ENCODE measurements around the gene CNGA2. TPM values are rescaled to one million over a fixed set of nuclear protein-coding genes. Genes with fewer than 3 reads are reported as not detected.

The CNGA2 gene
- total RNA-seq: not detected in 2 replicates
- not detected in 2 replicates for polyA plus RNA-seq

DNA sequence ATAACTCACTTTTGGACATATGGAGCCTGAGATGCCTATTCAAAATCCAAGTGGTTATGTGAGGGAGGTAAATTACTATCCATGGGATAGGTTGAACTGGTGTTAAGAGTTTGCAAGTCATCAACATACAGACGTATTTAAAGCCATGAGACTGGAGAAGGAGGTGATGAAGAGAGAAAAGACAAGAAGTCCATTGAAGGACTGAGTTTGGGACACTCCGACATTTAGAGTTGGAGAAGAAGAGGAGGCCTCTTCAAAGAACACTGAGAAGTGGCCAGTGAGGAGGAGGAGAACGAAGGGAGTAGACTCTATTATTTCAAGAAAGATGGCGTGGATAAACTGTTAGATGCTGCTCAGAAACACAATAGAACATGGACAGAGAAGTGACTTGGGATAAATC lies at the start of gene CNGA2:
TSS of gene CNGA2 (plus strand) at position 301 of the 400 bp plus-strand sequence. CDS start 3,738 bp downstream, outside the sequence.
- H3K4me3 ChIP-seq: no peak within 1 kb of the TSS

DNA sequence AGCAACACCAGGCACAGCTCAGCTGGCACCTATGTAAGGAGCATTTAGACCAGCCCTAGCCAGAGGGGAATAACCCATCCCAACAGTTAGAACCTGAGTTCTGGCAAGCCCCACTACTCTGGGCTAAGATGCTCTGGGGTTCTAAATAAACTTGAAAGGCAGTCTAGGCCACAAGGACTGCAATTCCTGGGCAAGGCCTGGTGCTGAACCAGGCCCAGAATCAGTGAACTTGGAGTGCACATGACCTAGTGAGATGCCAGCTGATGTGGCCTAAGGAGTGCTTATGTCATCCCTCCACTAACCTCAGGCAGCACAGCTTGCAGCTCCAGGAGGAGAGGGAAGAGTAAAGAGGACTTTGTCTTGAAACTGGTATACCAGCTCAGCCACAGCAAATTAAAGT lies 46.9 kb upstream of the CNGA2 start:
- H3K27ac ChIP-seq: no peak overlapping the region

More for the DNA sequence above, at the start of gene CNGA2:
- DNase-seq (ENCODE audit: low spot score): no peak
- H3K79me2 ChIP-seq: no peaks in the 10 kb centered on the region
- H3K27me3 ChIP-seq: no peaks in the 10 kb centered on the region
- no peaks in the 10 kb centered on the region for H3K9me2 ChIP-seq (replicated peaks; ENCODE audit: insufficient read depth)
- no peak within 1 kb of the TSS for H3K27ac ChIP-seq
- no peaks in the 10 kb centered on the region for H3K36me3 ChIP-seq (replicated peaks; ENCODE audit: insufficient read depth, low read depth)
- H2AFZ ChIP-seq: no peak within 1 kb of the TSS
- TF ChIP-seq, protein P1, sequence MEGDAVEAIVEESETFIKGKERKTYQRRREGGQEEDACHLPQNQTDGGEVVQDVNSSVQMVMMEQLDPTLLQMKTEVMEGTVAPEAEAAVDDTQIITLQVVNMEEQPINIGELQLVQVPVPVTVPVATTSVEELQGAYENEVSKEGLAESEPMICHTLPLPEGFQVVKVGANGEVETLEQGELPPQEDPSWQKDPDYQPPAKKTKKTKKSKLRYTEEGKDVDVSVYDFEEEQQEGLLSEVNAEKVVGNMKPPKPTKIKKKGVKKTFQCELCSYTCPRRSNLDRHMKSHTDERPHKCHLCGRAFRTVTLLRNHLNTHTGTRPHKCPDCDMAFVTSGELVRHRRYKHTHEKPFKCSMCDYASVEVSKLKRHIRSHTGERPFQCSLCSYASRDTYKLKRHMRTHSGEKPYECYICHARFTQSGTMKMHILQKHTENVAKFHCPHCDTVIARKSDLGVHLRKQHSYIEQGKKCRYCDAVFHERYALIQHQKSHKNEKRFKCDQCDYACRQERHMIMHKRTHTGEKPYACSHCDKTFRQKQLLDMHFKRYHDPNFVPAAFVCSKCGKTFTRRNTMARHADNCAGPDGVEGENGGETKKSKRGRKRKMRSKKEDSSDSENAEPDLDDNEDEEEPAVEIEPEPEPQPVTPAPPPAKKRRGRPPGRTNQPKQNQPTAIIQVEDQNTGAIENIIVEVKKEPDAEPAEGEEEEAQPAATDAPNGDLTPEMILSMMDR (IDR thresholded peaks at IDR 0.05; ENCODE audit: poor library complexity): no peak
- TF ChIP-seq EZH2 (IDR thresholded peaks at IDR 0.05; ENCODE audit: borderline replicate concordance) (no peak), EZH2phosphoT487 (IDR thresholded peaks at IDR 0.05; ENCODE audit: low read depth, severe bottlenecking, unreplicated experiment) (no peak)
- no peaks in the 10 kb centered on the region for H4K20me1 ChIP-seq (ENCODE audit: insufficient read depth, poor library complexity, severe bottlenecking)
- H3K4me1 ChIP-seq (ENCODE audit: insufficient read depth): no peaks in the 10 kb centered on the region
- H3K9me3 ChIP-seq (ENCODE audit: low read depth): no peaks in the 10 kb centered on the region
- no peak within 1 kb of the TSS for H3K4me2 ChIP-seq
- 70% methylated on average over 4 of the region's 4 CpGs for WGBS (ENCODE audit: low lambda C conversion rate, missing lambda C conversion rate)

DNA sequence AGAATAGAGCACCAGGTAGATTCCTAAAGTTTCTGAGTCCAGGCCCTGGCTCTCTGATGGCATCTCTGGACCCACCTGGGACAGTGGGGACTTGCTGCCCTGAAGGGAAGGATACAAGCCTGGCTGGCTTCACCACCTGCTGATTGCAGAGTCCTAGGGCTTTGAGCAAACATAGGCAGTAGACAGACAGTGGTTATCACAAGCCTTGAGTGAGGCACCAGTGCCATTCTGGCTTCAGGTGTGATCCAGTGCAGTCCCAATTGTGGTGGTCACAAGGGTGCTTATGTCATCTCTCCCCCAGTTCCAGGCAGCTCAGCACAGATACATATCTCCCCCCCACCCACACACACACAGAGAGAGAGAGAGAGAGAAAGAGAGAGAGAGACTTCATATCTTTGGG lies 45.9 kb upstream of the CNGA2 start:
- Histone ChIP-seq H3K79me2 (no peaks in the 10 kb centered on the region), H3K36me3 (replicated peaks; ENCODE audit: insufficient read depth, low read depth) (no peaks in the 10 kb centered on the region), H3K27ac (no peak overlapping the region), H4K20me1 (ENCODE audit: insufficient read depth, poor library complexity, severe bottlenecking) (no peaks in the 10 kb centered on the region), H2AFZ (no peak overlapping the region), H3K4me1 (ENCODE audit: insufficient read depth) (no peaks in the 10 kb centered on the region), H3K4me2 (no peak overlapping the region), H3K27me3 (no peaks in the 10 kb centered on the region), H3K9me2 (replicated peaks; ENCODE audit: insufficient read depth) (no peaks in the 10 kb centered on the region), H3K9me3 (ENCODE audit: low read depth) (no peaks in the 10 kb centered on the region), H3K4me3 (no peak overlapping the region)
- TF ChIP-seq, protein P1 (IDR thresholded peaks at IDR 0.05; ENCODE audit: poor library complexity): no peak
- TF ChIP-seq EZH2phosphoT487 (IDR thresholded peaks at IDR 0.05; ENCODE audit: low read depth, severe bottlenecking, unreplicated experiment): no peak
- no peak for TF ChIP-seq EZH2 (IDR thresholded peaks at IDR 0.05; ENCODE audit: borderline replicate concordance)
- DNase-seq (ENCODE audit: low spot score): no peak

More for the DNA sequence above, 46.9 kb upstream of the CNGA2 start:
- H4K20me1 ChIP-seq (ENCODE audit: insufficient read depth, poor library complexity, severe bottlenecking): no peaks in the 10 kb centered on the region
- H3K4me1 ChIP-seq (ENCODE audit: insufficient read depth): no peaks in the 10 kb centered on the region
- no peaks in the 10 kb centered on the region for H3K9me3 ChIP-seq (ENCODE audit: low read depth)
- no peak overlapping the region for H3K4me2 ChIP-seq
- H3K27me3 ChIP-seq: no peaks in the 10 kb centered on the region
- no peaks in the 10 kb centered on the region for H3K79me2 ChIP-seq
- H3K36me3 ChIP-seq (replicated peaks; ENCODE audit: insufficient read depth, low read depth): no peaks in the 10 kb centered on the region
- H2AFZ ChIP-seq: no peak overlapping the region
- DNase-seq (ENCODE audit: low spot score): no peak
- H3K4me3 ChIP-seq: no peak overlapping the region
- TF ChIP-seq, protein P1 (IDR thresholded peaks at IDR 0.05; ENCODE audit: poor library complexity): no peak
- TF ChIP-seq EZH2phosphoT487 (IDR thresholded peaks at IDR 0.05; ENCODE audit: low read depth, severe bottlenecking, unreplicated experiment) (no peak), EZH2 (IDR thresholded peaks at IDR 0.05; ENCODE audit: borderline replicate concordance) (no peak)
- H3K9me2 ChIP-seq (replicated peaks; ENCODE audit: insufficient read depth): no peaks in the 10 kb centered on the region

DNA sequence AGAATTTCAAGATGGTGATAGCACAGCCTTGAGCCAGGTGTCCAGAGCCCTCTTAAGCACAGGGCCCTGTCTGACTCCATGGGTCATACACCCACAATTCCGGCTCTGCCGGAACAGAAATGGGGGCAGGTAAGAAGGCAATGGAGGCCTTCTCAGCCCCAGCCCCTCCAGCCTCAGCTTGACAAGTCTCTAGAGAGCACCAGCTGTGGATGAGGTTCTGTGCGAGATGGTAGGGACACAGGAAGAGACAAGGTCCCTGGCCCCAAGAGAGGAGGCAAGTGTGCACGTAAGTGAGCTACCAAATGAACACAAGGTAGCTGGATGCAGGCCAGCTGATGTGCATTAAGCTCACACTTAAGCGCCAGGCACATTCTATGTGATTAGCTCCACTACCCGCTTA lies 41.7 kb upstream of the CNGA2 start:
- Histone ChIP-seq H3K27me3 (no peaks in the 10 kb centered on the region), H4K20me1 (ENCODE audit: insufficient read depth, poor library complexity, severe bottlenecking) (no peaks in the 10 kb centered on the region), H3K4me2 (no peak overlapping the region), H3K27ac (no peak overlapping the region), H3K79me2 (no peaks in the 10 kb centered on the region), H3K9me2 (replicated peaks; ENCODE audit: insufficient read depth) (no peaks in the 10 kb centered on the region), H3K4me3 (no peak overlapping the region), H3K36me3 (replicated peaks; ENCODE audit: insufficient read depth, low read depth) (no peaks in the 10 kb centered on the region), H2AFZ (no peak overlapping the region), H3K9me3 (ENCODE audit: low read depth) (no peaks in the 10 kb centered on the region), H3K4me1 (ENCODE audit: insufficient read depth) (no peaks in the 10 kb centered on the region)
- TF ChIP-seq EZH2phosphoT487 (IDR thresholded peaks at IDR 0.05; ENCODE audit: low read depth, severe bottlenecking, unreplicated experiment): no peak
- no peak for TF ChIP-seq EZH2 (IDR thresholded peaks at IDR 0.05; ENCODE audit: borderline replicate concordance)
- TF ChIP-seq, protein P1 (IDR thresholded peaks at IDR 0.05; ENCODE audit: poor library complexity): no peak
- 84% methylated on average over 6 of the region's 6 CpGs for WGBS (ENCODE audit: low lambda C conversion rate, missing lambda C conversion rate)
- DNase-seq (ENCODE audit: low spot score): no peak
